ENCODE data around the gene PGAP1. TPM values are rescaled to one million over a fixed set of nuclear protein-coding genes. Genes with fewer than 3 reads are reported as not detected.

Gene PGAP1
- total RNA-seq, 2 donors from 2014 or later, result 7.9 to 9.0 TPM

DNA sequence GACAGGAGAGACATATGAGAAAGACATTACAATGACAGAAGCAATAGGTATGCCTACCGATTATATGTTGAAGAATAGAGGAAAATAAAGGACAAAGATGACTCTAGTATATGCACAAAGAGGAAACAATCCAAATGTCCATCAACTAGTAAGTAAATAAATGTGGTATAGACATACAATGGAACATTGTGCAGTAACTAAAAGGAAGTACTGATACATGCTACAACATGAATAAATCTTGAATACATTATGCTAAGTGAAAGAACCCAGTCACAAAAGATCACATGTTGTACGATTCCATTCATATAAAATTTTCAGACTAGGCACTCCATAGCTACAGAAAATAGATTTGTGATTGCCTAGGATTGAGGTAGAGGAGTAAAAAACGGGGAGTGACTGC, 28.5 kb upstream of the PGAP1 start:
- ATAC-seq (no peak), DNase-seq (no peak)
- intact Hi-C loops (cut with DNase I), result no loop called here

DNA sequence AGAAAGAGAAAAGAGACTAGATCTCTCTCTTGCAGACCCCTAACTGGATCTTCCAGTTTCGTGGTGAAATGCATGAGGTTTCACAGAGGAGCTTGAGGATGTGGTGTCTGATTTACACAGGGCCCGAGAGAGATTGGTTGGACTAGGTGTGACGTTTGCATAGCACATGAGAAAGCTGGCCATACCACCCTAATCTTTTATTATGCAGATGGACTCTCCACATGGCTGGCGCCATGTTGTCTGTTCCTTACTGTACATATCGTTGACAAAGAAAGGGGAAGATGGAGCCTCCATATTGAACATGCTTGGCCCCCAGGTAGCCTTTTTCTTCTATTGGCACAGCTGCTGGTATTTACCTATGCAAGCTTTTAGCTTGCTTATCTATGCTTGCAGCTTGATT, 27.5 kb upstream of the PGAP1 start:
- intact Hi-C loops (cut with DNase I), result no loop called here
- no peak for DNase-seq
- no peak for ATAC-seq

DNA sequence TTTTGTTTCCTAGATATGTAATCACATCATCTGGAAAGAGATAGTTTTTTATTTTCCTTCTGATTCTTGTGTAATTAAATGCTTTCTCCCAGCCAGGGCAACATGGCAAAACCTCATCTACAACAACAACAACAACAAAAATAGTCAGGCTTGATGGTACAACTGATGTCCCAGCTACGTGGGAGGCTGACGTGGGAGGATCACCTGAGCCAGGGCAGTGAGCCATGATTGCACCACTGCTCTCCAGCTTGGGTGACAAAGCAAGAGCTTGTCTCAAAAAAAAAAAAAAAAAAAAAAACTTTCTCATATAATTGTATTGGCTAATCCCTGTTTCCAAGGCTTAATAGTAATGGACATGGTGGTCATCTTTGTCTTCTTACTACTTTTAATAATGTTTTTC, 26.4 kb upstream of the PGAP1 start:
- intact Hi-C loops (cut with DNase I), result no loop called here
- ATAC-seq (no peak), DNase-seq (no peak)

DNA sequence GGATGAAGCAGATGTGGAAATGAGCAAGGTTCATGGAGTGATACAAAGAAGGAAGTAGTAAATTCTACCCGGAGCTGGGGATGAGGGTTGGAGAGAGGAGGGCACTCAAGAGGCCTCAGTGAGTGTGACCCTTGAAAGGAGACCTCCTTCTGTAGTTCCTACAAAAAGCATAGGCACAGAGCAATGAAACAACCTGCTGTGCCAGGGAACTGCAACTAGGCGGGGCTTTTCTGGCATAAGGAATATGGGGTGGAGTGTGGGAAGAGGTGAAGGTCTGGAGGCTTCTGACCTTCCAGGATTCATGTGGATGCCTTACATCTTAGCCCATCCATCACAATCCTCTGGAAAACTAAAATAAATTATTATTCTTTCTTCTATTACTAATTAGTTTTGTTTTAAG, 25.5 kb upstream of the PGAP1 start:
- no peak for ATAC-seq
- DNase-seq, result no peak
- intact Hi-C loops (cut with DNase I), result no loop called here

DNA sequence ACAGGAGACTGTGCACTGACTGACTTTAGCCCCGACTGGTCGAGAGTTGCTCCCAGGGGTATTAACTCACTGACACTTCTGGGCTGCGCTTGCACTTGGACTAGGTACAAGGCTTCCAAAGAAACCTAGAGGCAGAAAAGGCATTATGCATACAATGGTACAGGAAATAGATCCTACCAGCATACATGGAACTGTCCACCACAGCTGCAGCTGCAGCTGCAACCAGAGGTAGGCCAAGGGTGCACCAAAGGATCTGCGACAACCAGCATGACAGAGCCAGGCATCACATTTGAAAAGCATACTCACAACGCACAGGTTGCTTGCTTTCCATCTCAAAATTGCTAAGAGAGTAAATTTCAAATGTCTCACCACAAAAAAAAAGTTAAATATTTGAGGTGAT, 22.6 kb upstream of the PGAP1 start:
- DNase-seq (no peak), ATAC-seq (no peak)
- intact Hi-C loops (cut with DNase I), result no loop called here

DNA sequence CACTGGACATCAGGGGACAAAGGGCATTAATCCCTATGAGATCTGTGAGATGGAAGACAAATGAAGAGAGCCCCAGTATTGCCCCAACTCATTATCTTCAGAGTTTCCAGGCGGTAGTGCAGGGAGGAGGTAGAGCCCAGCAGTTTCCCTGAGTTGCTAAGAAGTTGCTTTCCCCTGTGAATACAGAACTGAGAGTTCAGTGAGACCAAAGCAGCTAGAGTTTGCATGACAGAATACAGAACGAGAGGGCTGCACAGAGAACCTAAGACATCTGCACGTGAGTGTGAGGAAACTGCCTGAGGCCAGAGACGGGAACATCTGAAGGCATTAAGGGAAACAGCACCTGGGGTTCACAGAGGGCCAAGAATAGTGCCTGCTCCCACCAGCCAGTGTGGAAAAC, 18.1 kb upstream of the PGAP1 start:
- no peak for DNase-seq
- ATAC-seq, result no peak
- intact Hi-C loops (cut with DNase I), result no loop called here

DNA sequence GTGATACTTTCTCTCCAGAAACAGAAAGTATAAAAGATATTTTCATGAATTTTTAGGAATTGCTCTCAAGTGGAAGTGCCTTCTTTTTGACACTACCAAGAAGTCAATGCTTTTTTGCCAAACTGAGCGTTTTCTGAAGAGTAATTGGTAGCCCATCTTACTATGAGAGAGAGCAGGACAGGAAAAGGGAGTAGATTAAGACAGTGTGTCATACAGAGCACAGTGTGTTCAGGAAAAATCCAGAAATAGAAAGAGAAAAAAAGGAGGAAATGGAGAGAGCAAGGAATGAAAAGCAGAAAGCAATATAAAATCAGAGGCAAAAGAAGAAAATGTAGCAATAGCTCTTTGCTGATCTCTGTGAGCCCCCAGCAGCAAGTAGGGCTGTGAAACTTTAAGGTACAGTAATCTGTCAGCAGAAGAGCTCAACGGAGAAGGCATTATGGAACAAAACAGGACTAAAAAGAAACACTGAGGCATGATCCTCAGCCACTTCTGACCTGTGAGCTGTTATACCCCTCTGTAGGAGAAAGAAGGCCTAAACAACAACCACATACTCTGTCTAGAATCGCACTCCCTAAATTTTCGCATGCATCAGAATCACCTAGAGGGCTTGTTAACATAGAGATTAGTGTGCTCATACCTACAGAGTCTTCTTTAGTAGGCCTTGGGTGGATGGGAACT, 15.0 kb upstream of the PGAP1 start:
- peak; percentile 50 to 62 for ATAC-seq
- intact Hi-C loops (cut with DNase I), result no loop called here
- no peak for DNase-seq

DNA sequence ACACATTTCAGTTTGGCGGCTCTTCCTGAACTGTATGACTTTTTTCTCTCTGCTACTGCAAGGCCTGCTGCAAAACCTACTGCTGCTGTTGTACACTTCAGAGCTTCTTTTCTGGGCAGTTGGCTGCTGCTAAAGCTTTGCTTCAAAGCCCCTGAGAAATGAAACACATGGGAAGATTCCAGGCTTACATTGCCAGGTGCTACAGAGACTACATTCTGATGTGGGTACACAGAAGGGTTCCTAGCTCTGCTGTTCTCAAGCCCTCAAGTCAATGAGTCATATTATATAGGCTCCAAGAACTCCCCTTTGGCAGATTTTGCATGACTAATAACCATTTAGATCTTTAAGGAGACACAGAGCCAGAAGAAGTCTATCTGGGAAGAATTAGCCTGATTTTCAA, 12.9 kb upstream of the PGAP1 start:
- DNase-seq (no peak), ATAC-seq (no peak)
- intact Hi-C loops (cut with DNase I), result no loop called here

DNA sequence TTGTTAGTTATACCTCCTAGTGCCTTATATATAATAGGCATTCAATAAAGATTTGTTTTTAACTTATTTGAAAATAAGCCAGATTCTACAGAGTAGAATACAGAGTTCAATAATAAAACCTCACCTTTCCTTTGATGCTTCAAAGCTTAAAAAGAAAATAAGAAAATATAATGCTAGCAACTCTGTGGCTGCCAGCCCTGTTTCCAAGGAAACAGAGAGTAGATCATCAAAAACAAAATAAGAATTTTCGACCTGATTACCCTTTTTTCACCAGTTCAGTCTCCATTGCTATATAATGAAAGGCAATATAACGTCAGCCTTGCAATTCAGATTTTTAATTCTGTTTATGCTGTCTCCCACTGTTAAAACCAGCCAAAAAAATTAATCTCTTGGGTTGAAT, 8.9 kb upstream of the PGAP1 start:
- intact Hi-C loops (cut with DNase I), result no loop called here
- ATAC-seq (no peak), DNase-seq (no peak)

DNA sequence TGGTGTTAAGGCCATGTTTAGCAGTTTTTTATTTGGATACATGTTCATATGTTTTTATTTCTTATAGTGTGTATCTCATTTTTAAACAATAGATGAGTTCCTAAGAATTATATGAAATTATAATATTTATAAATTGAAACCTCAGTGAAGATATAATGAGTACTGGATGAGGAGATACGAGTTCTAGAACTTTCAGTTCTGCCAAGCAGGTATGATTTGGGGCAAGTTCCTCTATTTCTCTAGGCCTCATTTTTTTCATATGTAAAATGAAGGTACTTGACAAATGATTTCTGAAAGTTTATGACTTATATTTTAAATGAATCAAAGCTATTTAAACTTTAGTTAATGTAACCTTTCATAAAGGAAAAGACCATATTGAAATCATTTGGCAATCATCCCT, 8.2 kb upstream of the PGAP1 start:
- intact Hi-C loops (cut with DNase I), result no loop called here
- ATAC-seq, result no peak

DNA sequence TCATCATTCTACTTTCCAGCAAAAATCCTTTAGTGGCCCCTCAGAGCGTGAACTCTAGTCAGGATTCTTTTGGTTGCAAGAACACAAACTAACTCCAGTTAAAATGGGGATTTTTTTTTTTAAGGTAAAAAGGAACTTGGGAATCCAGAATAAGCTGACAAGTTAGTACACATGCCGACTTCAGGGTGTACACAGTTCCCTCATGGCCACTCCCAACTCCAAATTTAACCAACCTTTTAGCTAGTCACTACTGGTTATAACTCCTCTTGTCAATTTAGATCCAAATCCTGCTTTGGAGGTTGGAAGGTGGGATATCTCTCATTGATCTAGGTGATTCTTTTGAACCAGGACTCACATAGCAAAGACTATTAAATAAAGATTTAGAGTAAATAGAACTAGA, 5.0 kb upstream of the PGAP1 start:
- intact Hi-C loops (cut with DNase I), result no loop called here
- ATAC-seq, result no peak
- no peak for DNase-seq

More for the DNA sequence above, 8.2 kb upstream of the PGAP1 start:
- no peak for DNase-seq

DNA sequence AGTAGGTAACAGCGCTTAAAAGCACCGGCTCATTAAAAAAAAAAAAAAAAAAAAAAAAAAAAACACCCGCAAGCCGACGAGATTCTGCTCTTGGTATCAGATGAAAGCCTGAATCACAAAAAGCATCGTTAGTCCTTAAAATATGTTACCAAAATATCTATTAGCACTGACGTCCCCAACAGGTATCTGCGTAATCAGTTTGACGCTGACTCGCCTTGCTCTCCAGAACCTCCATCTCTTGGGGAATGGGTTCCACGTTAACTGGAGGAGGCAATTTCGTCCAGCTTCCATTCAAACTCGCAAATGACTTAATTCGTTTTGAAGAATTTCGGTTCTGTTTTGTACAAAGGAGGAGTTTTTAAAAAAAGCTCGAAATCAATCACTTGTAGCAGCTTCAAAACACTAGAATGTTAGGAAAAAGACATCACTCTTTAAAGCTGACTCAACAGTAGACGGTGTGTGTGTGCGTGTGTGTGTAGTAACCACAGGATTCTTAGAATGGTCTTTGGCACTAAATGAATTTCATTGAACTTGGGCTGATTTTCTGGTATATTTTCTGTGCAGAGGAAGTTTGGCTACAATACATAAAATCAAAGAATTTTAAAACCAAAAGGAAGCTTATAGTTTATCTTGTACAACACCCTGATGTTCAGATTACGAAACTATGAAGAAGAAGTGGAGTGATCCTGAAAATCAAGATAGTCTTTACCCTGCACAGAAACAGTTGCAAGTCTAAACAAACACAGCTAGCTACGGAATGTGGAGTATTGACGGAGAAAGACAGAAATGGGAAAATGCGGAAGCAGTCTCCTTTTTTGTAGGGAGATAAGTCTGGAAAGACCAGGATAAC, 1.1 kb upstream of the PGAP1 start:
- DNase-seq, result no peak
- intact Hi-C loops (cut with DNase I), result loop anchor here in 1 of 2 donors (2.0 kb wide), 1 partner anchor 61 kb away; no protein-coding TSS in a partner anchor
- ATAC-seq, result no peak

DNA sequence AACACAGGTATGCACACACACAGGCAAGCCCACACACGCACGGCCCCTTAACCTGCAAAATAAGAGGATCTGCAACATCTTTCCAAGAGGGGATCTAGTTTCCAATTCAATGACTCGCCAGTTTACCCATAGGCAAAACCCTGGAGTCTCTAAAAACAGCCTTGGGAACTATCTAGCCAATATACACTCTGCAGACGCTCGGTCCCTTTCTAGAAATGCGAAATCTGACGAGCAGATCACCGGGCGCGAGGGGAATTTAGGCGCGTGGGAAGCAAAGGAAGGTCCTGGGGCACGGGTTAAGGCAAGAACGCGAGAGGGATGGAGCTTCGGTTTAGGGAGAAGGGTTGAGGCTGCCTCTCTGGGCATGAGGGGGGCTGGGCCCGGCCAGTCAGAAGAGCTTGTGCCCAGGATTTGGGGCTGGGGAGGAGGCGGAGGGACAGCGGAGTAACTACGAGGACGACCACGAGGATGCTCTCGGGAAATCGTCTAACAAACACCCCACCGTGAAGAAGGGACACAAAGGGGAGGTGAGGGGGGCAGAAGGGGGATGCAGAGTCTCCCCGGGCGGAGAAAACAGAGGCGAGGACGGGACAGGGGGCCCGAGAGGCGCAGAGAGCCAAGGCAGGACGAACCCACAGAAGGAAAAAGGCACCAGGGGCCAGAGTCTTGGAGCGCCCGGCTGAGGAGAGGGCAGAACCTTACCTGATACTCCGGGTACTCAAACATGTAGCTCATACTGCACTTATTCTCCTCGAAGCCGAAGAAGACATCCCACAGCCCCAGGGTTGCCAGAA, 542 bp downstream of the PGAP1 start:
- peak; percentile 45 for DNase-seq
- intact Hi-C loops (cut with DNase I), result loop anchor here in 1 of 2 donors (2.0 kb wide), 1 partner anchor 63 kb away; no protein-coding TSS in a partner anchor
- peak; percentile 43 to 57 for ATAC-seq

DNA sequence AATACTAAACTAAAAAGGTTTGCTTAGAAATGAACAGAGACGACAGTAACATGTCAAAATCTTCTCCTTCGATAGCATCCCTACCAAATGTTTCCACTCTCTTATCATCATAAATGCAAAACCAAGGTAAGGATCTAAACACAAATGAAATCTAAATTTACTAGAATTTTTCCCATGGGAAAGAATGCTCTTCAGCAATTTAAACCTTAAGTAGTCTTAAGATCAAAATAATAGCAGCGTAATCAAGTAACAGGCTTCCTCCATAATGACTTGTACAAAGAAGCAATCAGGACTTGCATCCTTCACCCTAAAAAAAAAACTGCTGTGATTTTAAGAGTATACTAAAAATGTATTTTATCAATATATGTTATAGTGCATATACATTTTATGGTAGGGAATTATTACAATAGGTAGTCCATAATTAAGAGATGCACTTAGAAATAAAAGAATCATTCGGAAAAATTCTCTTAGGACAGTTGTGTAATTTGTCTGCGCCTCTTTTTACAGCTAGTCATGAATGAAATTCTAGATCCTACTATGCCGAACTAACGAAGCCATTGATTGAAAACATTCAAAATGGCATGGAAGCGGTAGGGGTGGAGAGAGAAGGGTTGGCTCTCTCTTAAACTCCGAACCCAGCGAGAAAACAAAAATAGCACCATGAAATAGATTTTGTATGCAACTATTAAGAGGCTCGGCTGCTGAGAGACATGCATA, 1.3 kb downstream of the PGAP1 start:
- DNase-seq (no peak), ATAC-seq (no peak)
- intact Hi-C loops (cut with DNase I), result no loop called here

DNA sequence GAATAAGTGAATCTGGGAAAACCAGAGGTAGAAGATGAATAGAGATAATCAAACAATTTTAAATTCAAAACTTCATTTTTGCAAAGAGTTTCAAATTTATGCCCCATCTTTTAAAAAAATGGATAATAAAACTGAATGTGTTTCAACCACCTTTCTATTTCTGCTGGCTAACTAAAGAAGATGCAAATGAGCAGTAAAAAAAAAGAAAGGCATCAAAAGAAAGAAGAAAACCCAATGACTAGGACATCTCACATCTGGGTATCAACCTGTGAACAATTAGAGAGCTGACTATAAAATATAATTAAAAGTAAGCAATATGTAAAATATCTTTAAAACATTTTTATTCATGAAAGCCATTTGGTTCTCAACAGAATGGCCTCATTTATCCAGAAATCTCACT, 2.5 kb downstream of the PGAP1 start:
- intact Hi-C loops (cut with DNase I), result no loop called here

DNA sequence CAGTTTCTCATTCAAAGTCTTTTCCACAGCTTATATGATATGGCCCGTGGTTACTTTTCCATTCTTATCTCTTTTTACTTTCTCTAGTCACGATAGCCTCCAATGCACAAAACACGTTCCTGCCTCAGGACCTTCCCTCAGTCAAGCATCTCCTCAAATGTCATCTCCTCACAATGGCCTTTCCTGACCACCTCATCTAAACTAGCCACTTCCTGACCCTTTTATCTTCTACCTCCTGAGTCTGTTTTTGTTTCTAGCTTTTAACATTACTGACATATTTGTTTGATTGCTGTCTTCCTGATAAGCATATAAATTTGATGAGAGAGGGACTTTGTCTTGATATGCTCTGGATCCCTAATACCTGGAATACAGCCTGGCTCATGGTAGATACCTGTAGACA, 7.6 kb downstream of the PGAP1 start:
- intact Hi-C loops (cut with DNase I), result no loop called here
- ATAC-seq, result no peak
- DNase-seq, result no peak

More for the DNA sequence above, 2.5 kb downstream of the PGAP1 start:
- ATAC-seq (no peak), DNase-seq (no peak)

DNA sequence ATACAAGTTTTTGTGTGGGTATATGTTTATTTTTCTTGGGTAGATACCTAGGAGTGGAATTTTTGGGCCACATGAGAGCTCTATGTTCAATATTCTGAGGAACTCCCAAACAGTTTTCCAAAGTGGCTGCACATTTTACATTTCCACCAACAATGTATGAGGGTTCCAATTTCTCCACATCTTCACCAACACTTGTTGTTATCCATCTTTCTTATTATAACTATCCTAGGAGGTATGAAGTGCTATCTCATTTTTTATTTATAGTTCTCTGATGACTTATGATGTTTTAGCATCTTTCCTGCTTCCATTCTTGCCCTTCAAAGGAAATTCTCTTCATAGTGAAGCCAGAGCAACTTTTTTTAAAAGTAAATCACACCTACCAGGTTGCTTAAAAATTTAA, 8.7 kb downstream of the PGAP1 start:
- no peak for DNase-seq
- no peak for ATAC-seq
- intact Hi-C loops (cut with DNase I), result no loop called here

DNA sequence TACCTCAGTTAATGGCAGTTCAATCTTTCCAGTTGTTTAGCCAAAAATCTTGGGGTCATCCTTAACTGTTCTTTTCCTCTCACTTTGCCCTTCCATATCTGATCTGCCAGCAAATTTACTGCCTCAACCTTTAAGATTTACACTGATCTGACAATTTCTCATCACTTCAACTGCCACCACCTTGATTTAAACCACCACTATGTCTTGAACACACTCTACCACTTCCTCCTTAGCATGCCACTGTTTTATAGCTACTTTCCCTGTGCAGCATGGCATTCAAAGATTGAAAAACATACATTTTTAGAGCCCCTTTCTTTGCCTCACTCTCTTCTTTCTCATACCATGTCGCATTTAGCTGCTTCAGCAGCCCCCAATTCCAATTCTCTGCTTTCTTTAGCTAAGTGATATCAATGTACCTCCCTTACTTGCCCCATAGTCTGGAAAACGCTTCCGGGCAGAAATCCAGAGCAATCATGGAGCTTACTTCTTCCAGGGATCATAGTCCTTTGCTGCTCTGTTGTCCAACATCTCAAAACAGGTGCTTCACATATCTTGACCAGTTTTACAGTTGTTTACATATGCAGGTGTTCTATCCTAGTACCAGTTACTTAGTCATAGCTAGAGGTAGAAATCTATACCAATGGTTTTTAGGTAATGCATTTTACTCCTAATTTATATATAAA, 10.9 kb downstream of the PGAP1 start:
- no peak for DNase-seq
- intact Hi-C loops (cut with DNase I), result no loop called here
- no peak for ATAC-seq
